Measurements from ENCODE around the gene COL1A2.

COL1A2 gene

DNA sequence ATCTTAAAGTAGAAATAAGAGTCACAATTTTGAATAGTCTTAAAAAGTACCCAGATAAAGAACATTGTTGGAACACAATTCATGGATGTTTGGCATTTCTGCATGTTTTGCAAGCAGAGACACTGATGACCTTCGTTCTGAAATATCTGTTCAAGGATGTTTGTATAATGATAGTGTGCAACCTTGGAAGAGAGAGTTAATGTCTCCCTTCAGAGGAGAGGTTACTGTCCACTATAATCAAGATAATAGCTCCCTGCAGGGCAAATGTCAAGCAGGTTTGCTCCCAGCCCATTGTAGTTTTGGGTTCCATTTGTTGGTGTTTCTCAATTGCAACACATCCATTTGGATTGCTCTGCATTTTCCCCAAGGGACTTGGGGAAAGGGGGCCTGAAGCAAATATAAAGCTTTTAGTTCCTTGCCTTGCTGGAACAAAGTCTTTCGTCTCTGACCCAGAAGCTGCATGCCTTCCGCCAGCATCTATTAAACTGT lies 45.2 kb downstream of the COL1A2 start:
- DNase-seq: no peak

DNA sequence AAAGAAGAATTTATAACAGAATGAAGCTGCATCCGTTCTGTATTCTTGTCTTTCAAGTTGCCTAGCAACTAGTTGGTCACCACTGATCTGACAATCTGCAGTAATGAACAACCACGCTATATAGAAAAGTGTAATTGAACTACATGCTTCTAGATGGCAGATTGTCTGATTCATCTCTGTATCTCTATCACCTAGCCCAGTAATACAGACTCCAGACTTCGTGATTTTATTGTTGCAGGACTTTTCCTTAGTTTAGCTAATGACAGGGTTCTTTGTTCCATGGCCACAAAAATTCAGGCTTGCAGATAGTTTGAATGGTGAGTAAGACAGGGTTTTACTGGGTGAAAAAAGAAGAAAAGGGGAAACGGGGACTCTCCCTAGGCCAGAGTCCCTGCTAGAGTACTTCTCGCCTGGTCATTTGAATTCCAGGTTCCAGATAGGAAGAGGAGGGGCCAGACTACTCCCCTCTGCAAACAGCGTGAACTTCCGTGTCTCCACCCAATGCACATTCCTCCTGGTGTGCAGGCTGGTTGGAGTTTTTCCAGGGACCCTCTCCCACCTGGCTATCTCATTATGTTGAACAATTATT lies 45.9 kb downstream of the COL1A2 start:
- DNase-seq: no peak

- DNase-seq: no peak
Measured at GRCh38 chr7:94441138-94441537, 46.4 kb downstream of the COL1A2 start.

- DNase-seq: no peak
Measured at GRCh38 chr7:94442639-94443038, 47.9 kb downstream of the COL1A2 start.

- DNase-seq: no peak
Measured at GRCh38 chr7:94444813-94445212, 50.1 kb downstream of the COL1A2 start.

DNA sequence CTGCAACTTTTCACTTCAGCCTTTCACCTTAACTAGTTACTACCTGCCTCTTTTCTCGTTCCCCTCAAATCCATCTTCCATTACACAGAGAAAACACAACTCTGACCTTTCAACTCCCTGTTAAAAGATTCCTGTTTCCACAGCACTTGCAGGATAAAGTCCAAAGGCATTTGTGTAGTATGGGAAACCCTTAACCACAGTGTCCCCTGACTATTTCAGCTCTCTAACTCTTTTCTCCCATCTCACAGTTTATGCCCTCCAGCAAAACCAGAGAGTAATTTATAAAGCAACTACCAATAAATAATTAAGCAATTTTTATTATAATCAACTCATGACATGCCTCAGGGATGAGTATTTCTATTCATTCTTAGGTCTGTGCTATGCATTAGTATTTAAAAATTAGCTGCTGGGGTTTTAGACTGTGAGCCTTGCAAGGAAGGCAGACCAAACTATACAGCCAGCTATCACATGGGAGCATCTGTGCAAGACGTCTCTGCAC lies 51.0 kb downstream of the COL1A2 start:
- no peak for DNase-seq

GRCh38 chr7:94446308-94446707 lies 51.6 kb downstream of the COL1A2 start:
- no peak for DNase-seq

- DNase-seq: peak; percentile 69 to 70
Measured at GRCh38 chr7:94449151-94449725, 54.5 kb downstream of the COL1A2 start.

GRCh38 chr7:94450044-94450697 lies 55.5 kb downstream of the COL1A2 start:
- no peak for DNase-seq

GRCh38 chr7:94451187-94451586 lies 56.5 kb downstream of the COL1A2 start:
- no peak for DNase-seq

- DNase-seq: no peak
Measured at GRCh38 chr7:94452239-94452638, 57.5 kb downstream of the COL1A2 start.

- no peak for DNase-seq
Measured at GRCh38 chr7:94453898-94454297, 59.2 kb downstream of the COL1A2 start.

GRCh38 chr7:94458041-94458440 lies 63.3 kb downstream of the COL1A2 start:
- DNase-seq: no peak

GRCh38 chr7:94466516-94466915 lies 71.8 kb downstream of the COL1A2 start:
- no peak for DNase-seq

GRCh38 chr7:94471604-94472003 lies 76.9 kb downstream of the COL1A2 start:
- DNase-seq: no peak

GRCh38 chr7:94472608-94473007 lies 77.9 kb downstream of the COL1A2 start:
- no peak for DNase-seq

GRCh38 chr7:94476251-94476840 lies 81.7 kb downstream of the COL1A2 start:
- DNase-seq: no peak

- DNase-seq: no peak
Measured at GRCh38 chr7:94477878-94478277, 83.2 kb downstream of the COL1A2 start.

GRCh38 chr7:94478648-94479214 lies 84.0 kb downstream of the COL1A2 start:
- DNase-seq: no peak
